ENCODE results near the gene NLGN1.

DNA sequence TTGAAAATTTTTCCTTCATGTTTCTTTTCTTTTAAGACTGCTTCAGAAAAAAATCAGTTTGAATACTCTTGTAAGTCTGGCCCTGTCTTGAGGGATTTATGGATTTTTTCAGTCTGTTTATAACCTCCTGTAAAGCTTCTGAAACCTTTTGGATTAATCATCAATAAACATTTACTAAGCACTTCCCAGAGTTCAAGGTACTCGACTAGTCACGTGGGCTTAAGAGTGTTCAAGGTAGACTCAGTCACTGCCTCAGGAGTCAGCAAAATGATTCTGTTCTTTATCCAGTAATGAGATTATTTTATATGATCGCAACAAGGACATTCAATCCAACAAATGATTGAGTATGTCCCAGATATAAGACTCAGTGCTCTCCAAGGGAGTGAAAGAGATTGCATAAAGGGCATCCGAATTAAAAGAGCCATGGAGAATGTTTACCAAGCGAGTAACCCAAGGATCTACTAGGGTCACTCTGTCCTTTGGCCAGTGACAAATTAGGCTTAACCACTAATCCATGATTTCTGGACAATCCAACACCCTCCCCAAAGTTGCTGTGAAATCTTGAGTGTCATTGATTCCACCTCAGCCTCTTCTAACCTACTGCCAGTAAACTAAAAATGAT, 735.0 kb downstream of the NLGN1 start:
- no peak for TF ChIP-seq POLR2A (IDR thresholded peaks at IDR 0.05)
- TF ChIP-seq, protein P1, sequence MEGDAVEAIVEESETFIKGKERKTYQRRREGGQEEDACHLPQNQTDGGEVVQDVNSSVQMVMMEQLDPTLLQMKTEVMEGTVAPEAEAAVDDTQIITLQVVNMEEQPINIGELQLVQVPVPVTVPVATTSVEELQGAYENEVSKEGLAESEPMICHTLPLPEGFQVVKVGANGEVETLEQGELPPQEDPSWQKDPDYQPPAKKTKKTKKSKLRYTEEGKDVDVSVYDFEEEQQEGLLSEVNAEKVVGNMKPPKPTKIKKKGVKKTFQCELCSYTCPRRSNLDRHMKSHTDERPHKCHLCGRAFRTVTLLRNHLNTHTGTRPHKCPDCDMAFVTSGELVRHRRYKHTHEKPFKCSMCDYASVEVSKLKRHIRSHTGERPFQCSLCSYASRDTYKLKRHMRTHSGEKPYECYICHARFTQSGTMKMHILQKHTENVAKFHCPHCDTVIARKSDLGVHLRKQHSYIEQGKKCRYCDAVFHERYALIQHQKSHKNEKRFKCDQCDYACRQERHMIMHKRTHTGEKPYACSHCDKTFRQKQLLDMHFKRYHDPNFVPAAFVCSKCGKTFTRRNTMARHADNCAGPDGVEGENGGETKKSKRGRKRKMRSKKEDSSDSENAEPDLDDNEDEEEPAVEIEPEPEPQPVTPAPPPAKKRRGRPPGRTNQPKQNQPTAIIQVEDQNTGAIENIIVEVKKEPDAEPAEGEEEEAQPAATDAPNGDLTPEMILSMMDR (IDR thresholded peaks at IDR 0.05) = no peak
- no peak for TF ChIP-seq POLR2AphosphoS5 (IDR thresholded peaks at IDR 0.05)

Data from suprapubic skin (tissue), 4 donors.